ENCODE measurements around the gene DUSP6. TPM values are rescaled to one million over a fixed set of nuclear protein-coding genes. Genes with fewer than 3 reads are reported as not detected.

The DUSP6 gene
- total and polyA plus RNA-seq, 7 donors: 27.0 to 39.7 (median 33.2) TPM

DNA sequence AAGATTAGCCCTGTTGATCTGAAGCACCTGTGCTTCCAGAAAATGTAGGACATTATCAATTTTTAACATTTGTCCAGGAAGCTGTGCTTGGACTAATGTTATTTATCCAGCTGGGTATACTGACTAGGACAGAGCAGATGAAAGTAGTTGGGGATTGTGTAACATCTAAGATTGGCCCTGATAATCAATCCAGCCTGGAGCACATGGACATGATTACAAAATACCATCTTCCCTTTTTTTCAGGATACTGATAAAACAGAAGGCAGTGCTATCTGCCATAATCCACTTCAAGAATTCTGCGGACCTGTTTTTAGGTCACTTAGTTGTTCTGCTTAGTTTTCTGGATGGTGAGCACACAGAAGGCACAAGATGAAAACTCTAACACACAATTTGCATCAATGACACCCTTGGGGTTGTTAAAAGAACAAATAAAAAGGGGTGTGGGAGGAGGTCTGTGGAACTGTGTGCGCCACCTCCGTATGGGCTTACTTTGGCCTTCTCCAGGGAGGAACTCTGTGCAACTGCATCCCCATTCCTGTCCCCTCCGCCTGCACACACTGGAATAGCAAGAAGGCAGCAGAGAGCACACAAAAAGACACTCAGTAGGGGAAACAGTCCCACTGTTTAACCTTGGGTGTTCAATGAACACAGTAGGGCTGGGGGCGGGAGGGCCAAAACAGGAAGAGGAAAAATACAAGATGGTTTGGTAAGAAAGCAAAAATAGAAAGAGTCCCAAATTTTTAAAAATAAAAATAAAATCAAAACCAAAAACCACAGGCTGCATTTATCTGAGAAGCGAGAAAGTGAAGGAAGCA lies 31.1 kb upstream of the DUSP6 start:
- intact Hi-C loops (cut with DNase I): no loop called here
- 35 to 63% methylated on average over 6 of the region's 6 CpGs for WGBS, 2 donors
- TF ChIP-seq POLR2AphosphoS5 (IDR thresholded peaks at IDR 0.05) (no peak), EP300 (IDR thresholded peaks at IDR 0.05) (no peak), POLR2A (IDR thresholded peaks at IDR 0.05) (no peak)
- TF ChIP-seq, protein P1, sequence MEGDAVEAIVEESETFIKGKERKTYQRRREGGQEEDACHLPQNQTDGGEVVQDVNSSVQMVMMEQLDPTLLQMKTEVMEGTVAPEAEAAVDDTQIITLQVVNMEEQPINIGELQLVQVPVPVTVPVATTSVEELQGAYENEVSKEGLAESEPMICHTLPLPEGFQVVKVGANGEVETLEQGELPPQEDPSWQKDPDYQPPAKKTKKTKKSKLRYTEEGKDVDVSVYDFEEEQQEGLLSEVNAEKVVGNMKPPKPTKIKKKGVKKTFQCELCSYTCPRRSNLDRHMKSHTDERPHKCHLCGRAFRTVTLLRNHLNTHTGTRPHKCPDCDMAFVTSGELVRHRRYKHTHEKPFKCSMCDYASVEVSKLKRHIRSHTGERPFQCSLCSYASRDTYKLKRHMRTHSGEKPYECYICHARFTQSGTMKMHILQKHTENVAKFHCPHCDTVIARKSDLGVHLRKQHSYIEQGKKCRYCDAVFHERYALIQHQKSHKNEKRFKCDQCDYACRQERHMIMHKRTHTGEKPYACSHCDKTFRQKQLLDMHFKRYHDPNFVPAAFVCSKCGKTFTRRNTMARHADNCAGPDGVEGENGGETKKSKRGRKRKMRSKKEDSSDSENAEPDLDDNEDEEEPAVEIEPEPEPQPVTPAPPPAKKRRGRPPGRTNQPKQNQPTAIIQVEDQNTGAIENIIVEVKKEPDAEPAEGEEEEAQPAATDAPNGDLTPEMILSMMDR (IDR thresholded peaks at IDR 0.05): no peak

DNA sequence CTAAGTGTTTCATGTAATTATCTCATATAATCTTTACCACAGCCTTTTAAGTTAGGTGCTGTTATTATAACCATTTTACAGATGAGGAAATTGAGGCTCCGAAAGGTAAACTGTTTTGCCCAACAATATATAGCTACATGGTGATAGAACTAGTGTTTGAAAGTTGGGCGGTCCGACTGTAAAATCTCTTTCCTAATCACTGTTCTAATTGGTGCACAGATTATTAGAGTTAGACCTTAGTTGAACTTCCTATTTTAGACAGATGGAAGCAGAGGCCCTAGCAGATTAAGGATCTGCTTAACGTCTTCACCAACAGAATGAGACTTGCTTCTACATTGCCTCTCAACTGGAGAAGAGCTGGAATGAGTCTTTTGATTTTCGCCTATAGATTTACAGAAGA lies 30.0 kb upstream of the DUSP6 start:
- DNase-seq: no peak
- no peaks in the 10 kb centered on the region for H3K27me3 ChIP-seq
- intact Hi-C loops (cut with DNase I): no loop called here
- no peaks in the 10 kb centered on the region for H3K9me3 ChIP-seq
- peak overlapping the region in 2 of 4 donors; percentile 38 to 80 for H3K27ac ChIP-seq
- WGBS, 2 donors: 80 to 87% methylated on average over 5 of the region's 5 CpGs
- peaks cover 0 to 39% (median 22%) of the 10 kb centered on the region in 4 donors for H3K4me1 ChIP-seq
- H3K4me3 ChIP-seq: no peak overlapping the region
- TF ChIP-seq EP300 (IDR thresholded peaks at IDR 0.05) (no peak), POLR2A (IDR thresholded peaks at IDR 0.05) (no peak), POLR2AphosphoS5 (IDR thresholded peaks at IDR 0.05) (no peak)
- TF ChIP-seq, protein P1 (IDR thresholded peaks at IDR 0.05): no peak
- no peaks in the 10 kb centered on the region for H3K36me3 ChIP-seq

More for the DNA sequence above, 31.1 kb upstream of the DUSP6 start:
- no peak for DNase-seq
- no peaks in the 10 kb centered on the region for H3K27me3 ChIP-seq
- H3K36me3 ChIP-seq: no peaks in the 10 kb centered on the region
- H3K27ac ChIP-seq: peak overlapping the region; percentile 66 to 83 (median 79)
- peak overlapping the region in 1 of 4 donors; percentile 24 for H3K4me3 ChIP-seq
- no peaks in the 10 kb centered on the region for H3K9me3 ChIP-seq
- H3K4me1 ChIP-seq: peaks cover 0 to 39% (median 22%) of the 10 kb centered on the region in 4 donors

DNA sequence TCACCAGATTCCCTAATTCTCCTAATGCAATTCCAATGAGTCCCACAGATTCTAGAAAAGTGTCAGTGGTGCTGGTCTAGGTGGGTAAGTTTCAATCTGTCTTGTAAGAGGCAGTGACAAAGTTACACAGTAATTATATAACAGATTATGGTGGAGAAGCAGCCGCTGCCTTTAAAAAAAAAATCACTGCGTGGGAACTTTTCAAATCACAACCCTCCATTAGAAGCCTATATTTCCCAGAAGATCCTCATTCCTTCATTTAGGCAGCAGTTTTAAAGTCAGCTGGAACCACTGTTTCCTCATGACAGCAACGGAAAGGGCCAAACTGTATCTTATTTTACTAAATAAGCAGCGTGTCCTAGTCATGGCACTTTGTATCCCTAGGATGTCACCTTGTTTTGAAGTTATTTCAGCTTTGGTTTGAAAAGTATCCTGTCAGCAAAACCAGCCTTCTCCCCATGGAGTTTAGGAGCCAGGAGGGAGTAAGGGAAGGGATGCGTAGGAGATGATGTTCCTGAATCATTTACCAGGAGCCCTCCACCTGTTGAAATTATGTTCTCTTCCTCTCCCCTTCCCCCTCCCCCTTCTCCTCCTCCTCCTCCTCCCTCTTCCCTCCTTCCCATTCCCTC lies 27.7 kb upstream of the DUSP6 start:
- Histone ChIP-seq H3K4me3 (no peak overlapping the region), H3K36me3 (no peaks in the 10 kb centered on the region), H3K27me3 (no peaks in the 10 kb centered on the region), H3K27ac (no peak overlapping the region), H3K9me3 (no peaks in the 10 kb centered on the region), H3K4me1 (peaks cover 0 to 27% (median 19%) of the 10 kb centered on the region in 4 donors)
- 42 to 79% methylated on average over 5 of the region's 5 CpGs for WGBS, 2 donors
- TF ChIP-seq, protein P1 (IDR thresholded peaks at IDR 0.05): no peak
- TF ChIP-seq POLR2A (IDR thresholded peaks at IDR 0.05) (no peak), EP300 (IDR thresholded peaks at IDR 0.05) (no peak), POLR2AphosphoS5 (IDR thresholded peaks at IDR 0.05) (no peak)
- intact Hi-C loops (cut with DNase I): no loop called here
- no peak for DNase-seq

DNA sequence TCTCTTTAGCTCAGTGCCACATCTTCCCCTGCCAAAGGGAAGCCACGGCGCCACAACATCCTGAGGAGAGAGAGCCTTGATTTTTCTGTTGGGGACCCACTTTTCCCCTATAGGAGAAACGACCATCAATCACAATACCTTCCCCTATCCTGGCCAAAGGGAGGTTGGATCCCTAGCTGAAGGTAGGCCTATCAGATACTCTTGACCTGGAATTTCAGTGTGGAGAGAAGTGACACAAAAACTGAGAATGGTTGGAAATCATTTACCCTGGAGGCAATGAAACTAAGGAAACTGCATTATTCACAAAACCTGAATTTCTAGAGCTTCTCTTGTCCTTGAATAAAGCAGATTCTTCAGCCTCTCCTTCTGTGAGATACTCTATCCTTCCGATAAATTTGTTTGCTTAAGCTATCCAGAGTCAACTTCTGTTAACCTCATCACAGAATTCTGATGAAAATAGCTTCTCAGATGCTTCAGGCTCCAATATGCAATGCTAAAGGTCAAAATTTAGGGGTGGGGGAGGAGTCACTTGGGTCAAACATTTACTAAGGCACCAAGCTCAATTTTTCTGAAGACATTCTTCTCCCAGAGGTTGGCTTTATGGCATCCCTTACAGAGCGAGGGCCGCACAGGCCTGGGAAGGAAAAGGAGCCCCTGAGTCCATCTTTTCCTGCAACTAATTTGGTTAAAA lies 27.0 kb upstream of the DUSP6 start:
- Histone ChIP-seq H3K27me3 (no peaks in the 10 kb centered on the region), H3K36me3 (no peaks in the 10 kb centered on the region), H3K4me3 (no peak overlapping the region), H3K9me3 (no peaks in the 10 kb centered on the region), H3K4me1 (peaks cover 0 to 27% (median 17%) of the 10 kb centered on the region in 4 donors), H3K27ac (no peak overlapping the region)
- intact Hi-C loops (cut with DNase I): no loop called here
- TF ChIP-seq EP300 (IDR thresholded peaks at IDR 0.05) (no peak), POLR2A (IDR thresholded peaks at IDR 0.05) (no peak), POLR2AphosphoS5 (IDR thresholded peaks at IDR 0.05) (no peak)
- TF ChIP-seq, protein P1 (IDR thresholded peaks at IDR 0.05): no peak
- 38 to 64% methylated on average over 6 of the region's 6 CpGs for WGBS, 2 donors
- DNase-seq: no peak
